Osteocyte (in vitro differentiated cells): Measurements from ENCODE around the gene ARHGAP12. TPM values are rescaled to one million over a fixed set of nuclear protein-coding genes. Genes with fewer than 3 reads are reported as not detected.

Source experiments
- DNase-seq: peaks from one replicate; pipeline ENCODE4 v3.0.0; 2021; ENCODE audit warnings: mixed read lengths; ENCODE audit not compliant: unreplicated experiment; ENCODE audit errors: extremely low spot score
- H3K27ac Mint-ChIP-seq: one replicate; pipeline ENCODE4 v1.8.0; 2021; ENCODE audit warnings: mild to moderate bottlenecking, mixed read lengths; ENCODE audit not compliant: unreplicated experiment
- H3K27me3 Mint-ChIP-seq: one replicate; pipeline ENCODE4 v1.8.0; 2021; ENCODE audit warnings: mixed read lengths; ENCODE audit not compliant: unreplicated experiment
- H3K36me3 Mint-ChIP-seq: one replicate; pipeline ENCODE4 v1.8.0; 2021; ENCODE audit warnings: mixed read lengths; ENCODE audit not compliant: unreplicated experiment
- H3K4me1 Mint-ChIP-seq: one replicate; pipeline ENCODE4 v1.8.0; 2021; ENCODE audit warnings: mixed read lengths; ENCODE audit not compliant: unreplicated experiment
- H3K4me3 Mint-ChIP-seq: one replicate; pipeline ENCODE4 v1.8.0; 2021; ENCODE audit warnings: mild to moderate bottlenecking, moderate library complexity, mixed read lengths; ENCODE audit not compliant: unreplicated experiment
- H3K9me3 Mint-ChIP-seq: one replicate; pipeline ENCODE4 v1.8.0; 2021; ENCODE audit warnings: mixed read lengths; ENCODE audit not compliant: unreplicated experiment
- total RNA-seq: library from RNA; stranded (reverse); gene quantifications from 2 replicates; pipeline ENCODE4 v1.2.1, GENCODE V29; 2021
- TF ChIP-seq, protein P1 (sequence below): fragments of 200-600 bp; sonication (generic); IDR thresholded peaks from 2 replicates; pipeline ENCODE4 v1.5.0; 2021; ENCODE audit warnings: antibody characterized with exemption, mild to moderate bottlenecking, moderate library complexity

ARHGAP12 gene
- total RNA-seq, 1 donor from 2014 or later = 18.8 TPM

DNA sequence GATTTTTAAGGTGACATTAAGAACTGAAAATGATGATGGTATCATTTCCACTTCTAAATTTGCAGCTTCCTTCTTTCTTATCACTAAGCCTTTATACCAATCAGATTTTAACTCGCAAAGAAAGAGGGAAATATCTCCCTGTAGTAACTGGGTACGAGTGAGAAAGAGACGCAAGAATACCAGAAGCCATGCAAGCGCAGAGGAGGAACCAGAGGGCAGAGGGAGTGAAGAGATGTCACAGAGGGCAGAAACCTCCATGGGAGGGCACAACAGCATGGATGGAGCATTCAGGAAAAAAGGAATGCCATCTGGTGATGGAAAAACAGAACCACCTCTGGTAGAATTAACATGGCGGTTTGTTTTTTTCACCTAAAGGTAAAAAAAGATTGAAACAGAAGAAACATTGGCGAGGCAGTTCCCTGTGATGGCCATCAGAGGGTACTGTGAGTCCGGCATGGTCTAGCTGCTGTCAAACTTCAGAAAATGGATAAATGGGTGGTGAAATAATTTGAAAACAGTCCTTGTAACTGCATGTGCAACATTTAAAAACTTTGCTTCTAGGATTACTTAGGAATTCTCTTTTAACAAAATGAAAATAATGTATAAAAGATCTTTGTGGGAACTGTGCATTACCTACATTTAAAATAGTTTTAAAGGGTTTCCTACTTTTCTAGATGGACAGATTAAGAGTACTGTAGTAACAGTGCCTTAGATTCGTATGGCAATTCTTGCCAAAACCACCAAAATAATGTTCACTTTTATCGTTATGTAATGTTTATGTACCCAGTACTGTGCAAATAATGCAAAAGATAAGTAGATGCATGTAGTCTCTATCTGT is 91.8 kb downstream of the ARHGAP12 start:
- TF ChIP-seq, protein P1, sequence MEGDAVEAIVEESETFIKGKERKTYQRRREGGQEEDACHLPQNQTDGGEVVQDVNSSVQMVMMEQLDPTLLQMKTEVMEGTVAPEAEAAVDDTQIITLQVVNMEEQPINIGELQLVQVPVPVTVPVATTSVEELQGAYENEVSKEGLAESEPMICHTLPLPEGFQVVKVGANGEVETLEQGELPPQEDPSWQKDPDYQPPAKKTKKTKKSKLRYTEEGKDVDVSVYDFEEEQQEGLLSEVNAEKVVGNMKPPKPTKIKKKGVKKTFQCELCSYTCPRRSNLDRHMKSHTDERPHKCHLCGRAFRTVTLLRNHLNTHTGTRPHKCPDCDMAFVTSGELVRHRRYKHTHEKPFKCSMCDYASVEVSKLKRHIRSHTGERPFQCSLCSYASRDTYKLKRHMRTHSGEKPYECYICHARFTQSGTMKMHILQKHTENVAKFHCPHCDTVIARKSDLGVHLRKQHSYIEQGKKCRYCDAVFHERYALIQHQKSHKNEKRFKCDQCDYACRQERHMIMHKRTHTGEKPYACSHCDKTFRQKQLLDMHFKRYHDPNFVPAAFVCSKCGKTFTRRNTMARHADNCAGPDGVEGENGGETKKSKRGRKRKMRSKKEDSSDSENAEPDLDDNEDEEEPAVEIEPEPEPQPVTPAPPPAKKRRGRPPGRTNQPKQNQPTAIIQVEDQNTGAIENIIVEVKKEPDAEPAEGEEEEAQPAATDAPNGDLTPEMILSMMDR = peak; percentile 69
- Mint-ChIP-seq H3K4me3 (no peak overlapping the region), H3K4me1 (peaks cover 7% of the 10 kb centered on the region), H3K36me3 (peaks cover 14% of the 10 kb centered on the region), H3K27me3 (no peaks in the 10 kb centered on the region), H3K27ac (no peak overlapping the region), H3K9me3 (no peaks in the 10 kb centered on the region)
- no peak for DNase-seq

DNA sequence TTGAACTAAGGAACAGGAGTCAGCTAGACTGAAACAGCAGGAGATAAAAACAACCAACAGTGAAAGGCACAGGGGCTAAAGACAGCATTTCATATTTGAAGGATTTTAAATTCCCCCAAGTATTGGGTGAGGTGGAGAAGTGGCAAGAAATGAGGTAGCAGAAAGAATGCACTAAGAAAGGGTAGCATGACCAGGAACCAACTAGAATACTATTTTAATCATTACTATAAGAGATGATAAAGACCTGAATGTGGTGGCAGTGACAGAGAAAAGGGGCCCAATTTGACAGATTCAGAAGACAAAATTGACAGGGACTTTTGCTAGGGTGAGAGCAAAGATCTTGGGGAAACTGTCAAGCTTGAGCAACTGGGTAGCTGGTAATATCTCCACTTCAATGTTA is 94.9 kb downstream of the ARHGAP12 start:
- DNase-seq = no peak
- H3K27me3 Mint-ChIP-seq = no peaks in the 10 kb centered on the region
- TF ChIP-seq, protein P1 = no peak
- peaks cover 30% of the 10 kb centered on the region for H3K4me1 Mint-ChIP-seq
- H3K4me3 Mint-ChIP-seq = no peak overlapping the region
- H3K9me3 Mint-ChIP-seq = no peaks in the 10 kb centered on the region
- no peak overlapping the region for H3K27ac Mint-ChIP-seq
- peaks cover 20% of the 10 kb centered on the region for H3K36me3 Mint-ChIP-seq

DNA sequence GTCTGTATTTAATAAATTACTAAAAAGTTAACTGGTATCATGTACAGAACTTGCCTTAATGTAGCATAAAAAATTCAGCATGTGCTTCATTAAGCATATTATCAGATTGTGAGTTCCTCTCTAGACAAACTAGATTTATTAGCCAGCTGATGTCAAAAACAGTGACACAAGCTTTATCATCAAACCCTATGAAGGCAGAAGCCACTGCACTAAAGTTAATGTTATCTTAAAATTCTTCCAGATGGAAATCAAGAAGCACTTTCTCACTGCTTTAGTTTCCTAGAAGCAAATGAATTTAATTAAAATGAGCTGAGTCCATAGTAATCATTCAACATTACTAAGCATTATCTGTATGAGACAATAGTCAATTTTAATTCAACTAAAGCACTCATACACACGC is 96.4 kb downstream of the ARHGAP12 start:
- no peak overlapping the region for H3K27ac Mint-ChIP-seq
- TF ChIP-seq, protein P1 = no peak

DNA sequence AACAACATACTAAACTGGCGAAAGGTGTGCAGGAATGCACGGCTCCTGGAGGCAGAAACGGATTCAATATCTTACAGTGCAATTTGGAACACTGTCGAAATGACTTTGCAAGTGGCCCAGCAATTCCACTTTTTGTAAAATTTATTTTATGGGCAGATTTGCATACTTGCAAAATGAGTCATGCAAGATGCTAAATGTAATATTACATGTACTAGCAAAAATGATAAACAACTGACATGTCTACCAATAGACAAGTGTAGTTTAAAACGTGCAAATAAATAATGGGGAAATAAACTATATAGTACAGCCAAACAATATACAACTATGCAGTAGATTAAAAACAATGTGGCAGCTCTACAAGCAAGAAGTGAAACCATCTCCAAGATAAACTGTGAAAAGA is 97.7 kb downstream of the ARHGAP12 start:
- Mint-ChIP-seq H3K36me3 (peaks cover 26% of the 10 kb centered on the region), H3K27ac (no peak overlapping the region), H3K4me3 (no peak overlapping the region), H3K9me3 (no peaks in the 10 kb centered on the region), H3K27me3 (no peaks in the 10 kb centered on the region), H3K4me1 (peaks cover 30% of the 10 kb centered on the region)
- TF ChIP-seq, protein P1 = no peak
- no peak for DNase-seq

More for the DNA sequence above, 96.4 kb downstream of the ARHGAP12 start:
- no peaks in the 10 kb centered on the region for H3K27me3 Mint-ChIP-seq
- H3K4me3 Mint-ChIP-seq = no peak overlapping the region
- no peaks in the 10 kb centered on the region for H3K9me3 Mint-ChIP-seq
- H3K4me1 Mint-ChIP-seq = peaks cover 30% of the 10 kb centered on the region
- H3K36me3 Mint-ChIP-seq = peaks cover 20% of the 10 kb centered on the region
- DNase-seq = no peak

DNA sequence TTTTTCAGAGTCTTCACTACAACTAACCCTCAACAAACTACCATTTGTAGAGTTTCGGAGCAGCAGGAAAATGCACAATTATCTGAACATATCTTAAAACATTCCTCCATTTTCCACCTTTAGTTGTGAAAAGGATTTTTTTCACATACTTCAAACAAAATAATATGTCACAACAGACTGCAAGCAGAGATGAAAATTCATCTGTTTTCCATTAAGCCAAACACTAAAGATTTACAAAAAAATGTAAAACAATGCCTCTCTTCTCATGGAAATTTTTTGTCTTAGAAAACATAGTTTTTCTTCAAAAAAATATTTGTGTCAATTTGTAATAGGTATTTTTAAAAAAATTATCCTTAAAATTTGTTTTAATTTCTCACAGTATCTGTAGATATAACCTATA is 98.9 kb downstream of the ARHGAP12 start:
- Mint-ChIP-seq H3K27ac (no peak overlapping the region), H3K27me3 (no peaks in the 10 kb centered on the region), H3K36me3 (peaks cover 33% of the 10 kb centered on the region), H3K4me3 (no peak overlapping the region), H3K9me3 (no peaks in the 10 kb centered on the region), H3K4me1 (peaks cover 30% of the 10 kb centered on the region)
- TF ChIP-seq, protein P1 = no peak
- DNase-seq = no peak
